ENCODE results near the gene RNF40.

- TF ChIP-seq TEAD4 (IDR thresholded peaks at IDR 0.05) (no peak), FOXM1 (IDR thresholded peaks at IDR 0.05; ENCODE audit: borderline replicate concordance, low read depth) (no peak), TCF12 (IDR thresholded peaks at IDR 0.05; ENCODE audit: low read depth) (no peak), CREB1 (IDR thresholded peaks at IDR 0.05; ENCODE audit: low read depth) (no peak), CEBPB (IDR thresholded peaks at IDR 0.05) (no peak), REST (IDR thresholded peaks at IDR 0.05; ENCODE audit: low read depth) (no peak), ZBTB7A (IDR thresholded peaks at IDR 0.05; ENCODE audit: low read depth) (no peak), EP300 (IDR thresholded peaks at IDR 0.05; ENCODE audit: borderline replicate concordance) (no peak), USF1 (IDR thresholded peaks at IDR 0.05) (no peak), NFIC (IDR thresholded peaks at IDR 0.05) (no peak), RAD21 (IDR thresholded peaks at IDR 0.05; ENCODE audit: low read depth) (no peak)
Measured at GRCh38 chr16:30725418-30725792, 36.7 kb upstream of the RNF40 start.
